NCI-H128 (cell line): ENCODE data around the gene CENPVL3.
"Not testable (repeated sequence)": the region's sequence is repeated elsewhere in the genome, so short reads cannot be mapped to it uniquely, and the experiment has no call there.

Source experiments
- DNase-seq: peaks from one replicate; lab custom pipeline; 2025; ENCODE audit not compliant: unreplicated experiment; lab: John Stamatoyannopoulos, UW

The CENPVL3 gene

GRCh38 chrX:51618241-51619155, at the start of gene CENPVL3:
CENPVL3 (minus strand) TSS chrX:51618912; CDS start chrX:51618873, 39 bp downstream.
- not testable (repeated sequence) for DNase-seq

GRCh38 chrX:51665981-51666380, 47.3 kb upstream of the CENPVL3 start:
- no peak for DNase-seq

- DNase-seq, result no peak
Measured at GRCh38 chrX:51643377-51643776, 24.7 kb upstream of the CENPVL3 start.

- peak; percentile 23 for DNase-seq
Measured at GRCh38 chrX:51641421-51642021, 22.8 kb upstream of the CENPVL3 start.

GRCh38 chrX:51636511-51636910, 17.8 kb upstream of the CENPVL3 start:
- DNase-seq, result not testable (repeated sequence)

- no peak for DNase-seq
Measured at GRCh38 chrX:51614353-51615012, 4.2 kb downstream of the CENPVL3 start.

DNA sequence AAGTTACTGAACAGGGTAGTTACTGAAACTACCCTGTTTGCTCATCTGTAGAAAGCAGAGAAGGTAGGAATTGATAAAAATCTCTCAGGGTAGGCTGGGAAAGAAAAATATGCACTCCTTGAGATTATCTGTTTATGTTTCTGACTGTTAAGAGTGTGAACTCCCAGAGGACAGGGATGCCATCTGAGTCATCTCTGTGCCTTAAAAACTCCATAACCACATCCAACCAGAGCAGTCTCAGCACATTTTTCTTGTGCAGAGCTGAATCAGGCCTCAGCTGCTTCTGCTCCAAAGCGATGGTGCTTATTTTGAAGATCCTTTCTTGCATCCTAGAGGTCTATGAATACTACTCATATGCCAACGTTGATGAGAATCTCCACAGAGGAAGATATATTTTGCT, 9.9 kb downstream of the CENPVL3 start:
- DNase-seq, result no peak

DNA sequence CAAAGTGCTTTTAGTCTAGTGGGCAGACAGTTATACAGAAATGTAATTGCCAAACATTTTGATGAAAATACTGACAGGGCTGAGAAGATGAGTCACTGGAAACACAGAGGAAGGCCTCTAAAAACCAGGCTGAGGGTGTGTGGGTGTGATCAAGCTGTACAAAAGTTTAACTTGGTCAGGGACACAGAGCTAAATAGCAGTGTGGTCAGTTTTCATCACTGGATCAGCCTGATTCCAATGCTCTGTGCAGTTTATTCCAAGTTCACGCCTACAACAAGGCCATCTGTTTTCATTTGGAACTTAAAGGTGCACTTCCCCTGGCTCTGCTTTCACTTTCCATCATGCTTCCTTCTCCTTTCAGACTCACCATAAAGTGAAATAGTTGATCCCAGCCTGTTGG, 10.6 kb downstream of the CENPVL3 start:
- no peak for DNase-seq

- DNase-seq, result no peak
Measured at GRCh38 chrX:51606446-51606845, 12.3 kb downstream of the CENPVL3 start.

- DNase-seq, result no peak
Measured at GRCh38 chrX:51598899-51599298, 19.8 kb downstream of the CENPVL3 start.

- no peak for DNase-seq
Measured at GRCh38 chrX:51571874-51572273, 46.8 kb downstream of the CENPVL3 start.

- no peak for DNase-seq
Measured at GRCh38 chrX:51569561-51569960, 49.2 kb downstream of the CENPVL3 start.

DNA sequence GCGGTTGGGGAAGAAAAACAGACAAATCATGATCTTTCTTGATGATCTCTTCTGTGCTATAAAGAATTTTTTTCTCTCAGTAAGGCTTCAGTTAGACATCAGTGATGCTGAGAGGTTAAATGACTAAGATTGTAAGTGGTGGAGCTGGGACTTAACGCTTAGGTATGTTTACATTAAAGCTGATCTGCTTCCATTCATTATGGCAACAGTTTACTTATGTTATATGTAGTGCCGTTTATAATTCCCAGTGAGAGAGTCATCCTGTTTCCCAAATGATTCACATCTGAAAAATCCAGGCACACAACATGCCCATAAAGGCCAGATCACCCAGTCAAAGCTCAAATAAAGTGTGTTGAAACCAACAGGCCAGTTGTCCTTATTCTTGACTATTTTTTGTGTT, 50.1 kb downstream of the CENPVL3 start:
- DNase-seq, result no peak
